ENCODE data around the gene RNPEPL1. TPM values are rescaled to one million over a fixed set of nuclear protein-coding genes. Genes with fewer than 3 reads are reported as not detected.
A peak's percentile ranks its signal among the peaks of the same experiment; 100 is the strongest.

Gene RNPEPL1
- total RNA-seq, 4 donors from 2014 or later = 57.3 to 135 (median 70.2) TPM

DNA sequence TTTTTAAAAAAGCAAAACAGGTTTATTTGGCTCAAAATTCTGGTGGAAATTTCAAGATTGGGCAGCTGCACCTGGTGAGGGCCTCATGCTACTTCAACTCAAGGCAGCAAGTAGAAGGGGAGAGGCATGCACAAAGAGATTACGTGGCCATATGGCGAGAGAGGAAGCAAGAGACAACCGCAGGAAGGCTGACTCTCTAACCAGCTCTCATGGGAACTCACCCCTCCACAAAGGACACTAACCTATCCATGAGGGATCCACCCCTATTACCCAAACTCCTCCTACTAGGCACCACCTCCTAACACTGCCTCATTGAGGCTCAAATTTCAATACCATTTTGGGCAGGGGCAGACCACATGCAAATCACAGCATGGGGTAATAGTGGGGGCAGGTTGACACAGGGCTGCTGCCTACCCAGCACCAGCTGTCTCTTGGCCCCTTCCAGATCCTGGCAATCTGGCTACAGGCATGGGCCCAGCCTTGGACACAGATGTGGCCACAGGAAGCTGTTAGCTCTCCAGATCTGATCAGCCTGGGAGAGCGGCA is 16.3 kb downstream of the RNPEPL1 start:
- peaks cover 37 to 70% (median 53%) of the 10 kb centered on the region in 4 donors for H3K4me1 ChIP-seq
- no peak overlapping the region for H3K27ac ChIP-seq (replicated peaks in 1 of 4)
- WGBS = 78% methylated on average over 4 of the region's 4 CpGs
- peaks cover 0 to 6% (median 5%) of the 10 kb centered on the region in 4 donors for H3K36me3 ChIP-seq
- no peak for DNase-seq (ENCODE audit: extremely low spot score)
- H3K27me3 ChIP-seq = no peaks in the 10 kb centered on the region
- TF ChIP-seq POLR2A (IDR thresholded peaks at IDR 0.05; ENCODE audit: low read depth) (no peak), POLR2AphosphoS5 (IDR thresholded peaks at IDR 0.05) (no peak), EP300 (IDR thresholded peaks at IDR 0.05) (no peak)
- TF ChIP-seq, protein P1, sequence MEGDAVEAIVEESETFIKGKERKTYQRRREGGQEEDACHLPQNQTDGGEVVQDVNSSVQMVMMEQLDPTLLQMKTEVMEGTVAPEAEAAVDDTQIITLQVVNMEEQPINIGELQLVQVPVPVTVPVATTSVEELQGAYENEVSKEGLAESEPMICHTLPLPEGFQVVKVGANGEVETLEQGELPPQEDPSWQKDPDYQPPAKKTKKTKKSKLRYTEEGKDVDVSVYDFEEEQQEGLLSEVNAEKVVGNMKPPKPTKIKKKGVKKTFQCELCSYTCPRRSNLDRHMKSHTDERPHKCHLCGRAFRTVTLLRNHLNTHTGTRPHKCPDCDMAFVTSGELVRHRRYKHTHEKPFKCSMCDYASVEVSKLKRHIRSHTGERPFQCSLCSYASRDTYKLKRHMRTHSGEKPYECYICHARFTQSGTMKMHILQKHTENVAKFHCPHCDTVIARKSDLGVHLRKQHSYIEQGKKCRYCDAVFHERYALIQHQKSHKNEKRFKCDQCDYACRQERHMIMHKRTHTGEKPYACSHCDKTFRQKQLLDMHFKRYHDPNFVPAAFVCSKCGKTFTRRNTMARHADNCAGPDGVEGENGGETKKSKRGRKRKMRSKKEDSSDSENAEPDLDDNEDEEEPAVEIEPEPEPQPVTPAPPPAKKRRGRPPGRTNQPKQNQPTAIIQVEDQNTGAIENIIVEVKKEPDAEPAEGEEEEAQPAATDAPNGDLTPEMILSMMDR (IDR thresholded peaks at IDR 0.05) = no peak
- peaks cover 0 to 3% (median 0%) of the 10 kb centered on the region in 4 donors for H3K9me3 ChIP-seq
- intact Hi-C loops (cut with DNase I) = no loop called here
- peak overlapping the region in 3 of 4 donors; percentile 80 to 91 (median 86) for H3K4me3 ChIP-seq

DNA sequence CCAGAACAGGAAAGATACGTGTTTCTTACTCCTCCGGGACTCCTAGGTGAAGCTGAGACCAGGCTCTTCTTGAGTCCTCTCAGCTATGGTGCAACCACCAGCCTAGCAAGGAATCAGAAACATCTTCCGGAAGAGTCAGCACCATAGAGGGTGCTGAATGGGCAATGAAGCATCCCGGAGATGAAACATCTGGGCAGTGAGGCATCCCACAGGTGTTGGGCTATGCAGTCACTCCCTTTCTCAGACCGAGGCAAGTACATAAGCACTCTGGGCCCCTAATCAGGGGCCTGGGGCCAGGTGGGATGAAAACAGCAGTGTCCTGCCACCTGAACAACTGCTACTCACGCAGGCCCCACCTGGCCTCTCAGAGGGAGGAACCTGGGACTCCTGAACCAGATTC is 16.8 kb downstream of the RNPEPL1 start:
- no peak for DNase-seq (ENCODE audit: extremely low spot score)
- TF ChIP-seq POLR2AphosphoS5 (IDR thresholded peaks at IDR 0.05) = no peak
- TF ChIP-seq, protein P1 (IDR thresholded peaks at IDR 0.05) = no peak
- no peak for TF ChIP-seq EP300 (IDR thresholded peaks at IDR 0.05)
- no peak for TF ChIP-seq POLR2A (IDR thresholded peaks at IDR 0.05; ENCODE audit: low read depth)
- Histone ChIP-seq H3K36me3 (peaks cover 3 to 11% (median 10%) of the 10 kb centered on the region in 4 donors), H3K4me1 (peaks cover 36 to 65% (median 48%) of the 10 kb centered on the region in 4 donors), H3K27ac (replicated peaks in 1 of 4) (peak overlapping the region in 2 of 4 donors; percentile 91 to 92), H3K4me3 (peak overlapping the region; percentile 80 to 91 (median 86)), H3K9me3 (peaks cover 0 to 3% (median 0%) of the 10 kb centered on the region in 4 donors), H3K27me3 (no peaks in the 10 kb centered on the region)
- 81% methylated on average over 5 of the region's 6 CpGs for WGBS
- intact Hi-C loops (cut with DNase I) = no loop called here

DNA sequence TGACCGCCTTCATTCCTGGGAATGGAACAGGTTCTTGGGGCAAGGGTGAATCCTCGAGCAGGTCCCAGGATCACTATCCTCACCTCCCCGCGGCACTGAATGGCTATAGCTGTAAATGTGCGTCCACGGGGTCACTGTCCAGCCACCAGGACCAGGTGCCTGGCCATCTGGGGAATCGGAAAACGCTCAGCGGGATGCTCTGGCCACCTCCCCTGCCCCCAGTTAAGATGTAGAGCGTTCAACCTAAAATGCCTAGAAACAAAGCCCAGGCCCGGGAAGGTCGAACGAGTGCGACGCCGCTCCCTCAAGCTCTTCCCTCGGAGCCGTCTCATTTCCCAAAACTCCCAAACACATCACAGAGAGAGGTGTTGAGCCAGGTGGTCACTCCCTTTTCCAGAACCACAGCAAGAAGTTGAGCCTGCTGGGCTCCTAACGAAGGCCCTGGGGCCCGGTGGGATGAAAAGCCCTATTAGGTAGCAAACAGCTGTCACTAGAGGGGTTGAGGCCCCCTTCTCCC is 17.5 kb downstream of the RNPEPL1 start:
- H3K4me3 ChIP-seq = peak overlapping the region; percentile 80 to 91 (median 86)
- TF ChIP-seq, protein P1 (IDR thresholded peaks at IDR 0.05) = no peak
- TF ChIP-seq POLR2A (IDR thresholded peaks at IDR 0.05; ENCODE audit: low read depth) = peak; percentile 45
- no peaks in the 10 kb centered on the region for H3K27me3 ChIP-seq
- peaks cover 0 to 3% (median 0%) of the 10 kb centered on the region in 4 donors for H3K9me3 ChIP-seq
- no peak for DNase-seq (ENCODE audit: extremely low spot score)
- peaks cover 37 to 59% (median 45%) of the 10 kb centered on the region in 4 donors for H3K4me1 ChIP-seq
- intact Hi-C loops (cut with DNase I) = no loop called here
- WGBS = 5% methylated on average over 16 of the region's 20 CpGs
- H3K36me3 ChIP-seq = peaks cover 7 to 17% (median 17%) of the 10 kb centered on the region in 4 donors
- peak overlapping the region; percentile 91 to 94 (median 93) for H3K27ac ChIP-seq (replicated peaks in 1 of 4)

DNA sequence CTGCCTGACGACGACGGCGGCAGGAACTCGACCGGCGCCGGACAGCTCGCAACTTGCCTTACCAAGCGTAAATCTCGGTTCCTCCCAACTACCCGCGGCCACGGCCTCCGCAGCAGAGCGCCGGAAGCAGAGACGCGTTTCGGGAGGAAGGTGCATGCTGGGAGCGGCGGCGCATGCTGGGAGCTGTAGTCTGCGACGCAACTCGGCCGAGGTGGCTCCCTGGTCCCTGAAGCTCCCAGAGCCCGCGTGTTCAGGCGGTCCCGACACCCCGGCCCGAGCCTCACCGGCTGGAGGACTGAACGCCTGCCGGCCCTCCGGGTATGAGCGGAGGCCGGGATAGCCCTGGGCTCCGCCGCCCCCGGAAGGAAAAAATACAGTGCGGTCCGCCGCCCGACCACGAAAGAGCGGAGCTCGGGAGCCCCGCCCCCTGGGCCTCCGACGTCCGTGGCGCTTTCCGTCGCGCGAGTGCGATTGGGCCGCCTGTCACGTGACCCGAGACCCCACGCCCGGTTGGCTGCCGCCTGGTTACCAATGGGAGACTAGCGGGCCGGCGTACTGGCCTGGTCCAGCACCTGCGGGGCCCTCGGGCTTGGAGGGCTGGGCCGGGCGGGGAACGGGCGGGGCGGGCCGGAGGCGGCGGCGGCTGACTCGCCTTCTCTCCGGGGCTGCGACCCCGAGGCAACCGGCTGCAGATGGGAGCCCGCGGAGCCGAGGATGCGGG is 18.1 kb downstream of the RNPEPL1 start, which contains the start of gene CAPN10:
Gene CAPN10 (plus strand): TSS at position 537 of the 721 bp plus-strand sequence. CDS start 178 bp downstream, at position 715.
- Histone ChIP-seq H3K36me3 (peaks cover 9 to 23% (median 23%) of the 10 kb centered on the region in 4 donors), H3K4me1 (peaks cover 37 to 58% (median 45%) of the 10 kb centered on the region in 4 donors), H3K4me3 (peak within 1 kb of the TSS; percentile 80 to 91 (median 86)), H3K27ac (replicated peaks in 1 of 4) (peak within 1 kb of the TSS; percentile 91 to 94 (median 93)), H3K27me3 (no peaks in the 10 kb centered on the region), H3K9me3 (peaks cover 0 to 1% (median 0%) of the 10 kb centered on the region in 4 donors)
- TF ChIP-seq POLR2AphosphoS5 (IDR thresholded peaks at IDR 0.05) = peak; percentile 82 to 88
- TF ChIP-seq, protein P1 (IDR thresholded peaks at IDR 0.05) = no peak
- no peak for TF ChIP-seq EP300 (IDR thresholded peaks at IDR 0.05)
- intact Hi-C loops (cut with DNase I) = no loop called here
- DNase-seq (ENCODE audit: extremely low spot score) = peak; percentile 100
- WGBS = 0% methylated on average over 23 of the region's 88 CpGs
